GM12878 (cell line): ENCODE measurements around the gene AKAP13. TPM values are rescaled to one million over a fixed set of nuclear protein-coding genes. Genes with fewer than 3 reads are reported as not detected.
A peak's percentile ranks its signal among the peaks of the same experiment; 100 is the strongest.

Experiments
- ATAC-seq: fragments of 200-7000 bp; cut with Tn5 transposase; 3 replicates; pipeline ENCODE4 v1.9.1; 2020; ENCODE audit warnings: mild to moderate bottlenecking, moderate library complexity
- BruUV-seq: library from RNA; stranded (reverse); fragments of 400-500 nt; replicated peaks from 2 replicates; lab custom pipeline; 2021; lab: Mats Ljungman, UMichigan
- CTCF ChIA-PET: fragments of 300-600 bp; sonication (Branson Sonifier 250); formaldehyde crosslinking; extraction: SDS; loops from one replicate; lab custom pipeline; 2021; ENCODE audit warnings: inconsistent platforms; lab: Yijun Ruan, JAX
- POLR2A ChIA-PET: fragments of 350-600 bp; formaldehyde crosslinking; extraction: SDS; loops from one replicate; lab custom pipeline; 2021; ENCODE audit warnings: inconsistent platforms; lab: Charles Lee
- RAD21 ChIA-PET: fragments of 300-600 bp; sonication (Branson Sonifier 250); formaldehyde crosslinking; loops from one replicate; lab custom pipeline; 2023; ENCODE audit warnings: antibody characterized with exemption; ENCODE audit not compliant: unreplicated experiment; lab: Charles Lee
- SMC1A ChIA-PET: fragments of 300-600 bp; sonication (Branson Sonifier 250); formaldehyde crosslinking; loops from one replicate; lab custom pipeline; 2023; ENCODE audit not compliant: unreplicated experiment, uncharacterized antibody; lab: Charles Lee
- DNase-seq: peaks from one replicate; pipeline ENCODE4 v3.0.0-alpha.2; 2011; ENCODE audit warnings: low read depth, low spot score
- FAIRE-seq: peaks from 3 replicates; lab custom pipeline; 2011; peaks lifted over from hg19 to GRCh38; lab: Jason Lieb, UNC
- H2AFZ ChIP-seq: 2 replicates; pipeline ENCODE4 v1.6.0; 2011; ENCODE audit warnings: low read depth, low read length, control low read depth; ENCODE audit not compliant: control insufficient read depth
- H3K27ac ChIP-seq: 2 replicates; pipeline ENCODE4 v1.5.1; 2011; ENCODE audit warnings: control low read depth; ENCODE audit not compliant: control insufficient read depth, insufficient read depth
- H3K27me3 ChIP-seq, 2 experiments: replicated peaks in 1 of 2; 2 replicates each; pipeline versions ENCODE4 v1.6.0 to v1.6.1; 2011; ENCODE audit warnings: low read length in 1 of 2; ENCODE audit not compliant: control insufficient read depth in 2 of 2, insufficient read depth in 2 of 2
- H3K36me3 ChIP-seq, 2 experiments: 2 replicates each; pipeline ENCODE4 v1.5.1; 2011; ENCODE audit warnings: low read length in 1 of 2; ENCODE audit not compliant: control insufficient read depth in 2 of 2, insufficient read depth in 2 of 2
- H3K4me1 ChIP-seq: 2 replicates; pipeline ENCODE4 v1.6.1; 2011; ENCODE audit warnings: mild to moderate bottlenecking, low read length, moderate library complexity, mixed read lengths; ENCODE audit not compliant: control insufficient read depth, insufficient read depth
- H3K4me2 ChIP-seq: 2 replicates; pipeline ENCODE4 v1.6.0; 2011; ENCODE audit warnings: control low read depth; ENCODE audit not compliant: control insufficient read depth, insufficient read depth
- H3K4me3 ChIP-seq: fragments of 200-600 bp; sonication (generic); 2 replicates; pipeline ENCODE4 v1.5.1; 2016
- H3K79me2 ChIP-seq: 2 replicates; pipeline ENCODE4 v1.6.0; 2011; ENCODE audit warnings: low read length; ENCODE audit not compliant: control insufficient read depth, insufficient read depth
- H3K9ac ChIP-seq: 2 replicates; pipeline ENCODE4 v1.8.0; 2011; ENCODE audit warnings: low read length, control low read depth, mixed read lengths; ENCODE audit not compliant: control insufficient read depth, insufficient read depth
- H3K9me3 ChIP-seq: replicated peaks from 3 replicates; pipeline ENCODE4 v1.5.1; 2011; ENCODE audit warnings: mild to moderate bottlenecking, low read length; ENCODE audit not compliant: control insufficient read depth, insufficient read depth
- H4K20me1 ChIP-seq: 2 replicates; pipeline ENCODE4 v1.6.0; 2011; ENCODE audit not compliant: control insufficient read depth, insufficient read depth
- DPF2 ChIP-seq: fragments of 450-650 bp; IDR thresholded peaks from 2 replicates; pipeline ENCODE4 v1.6.1; 2017; ENCODE audit warnings: mild to moderate bottlenecking
- E2F8 ChIP-seq: fragments of 450-650 bp; IDR thresholded peaks from 2 replicates; pipeline ENCODE4 v1.6.1; 2018; ENCODE audit warnings: mild to moderate bottlenecking, low read depth, moderate library complexity; ENCODE audit not compliant: partially characterized antibody
- EZH2 ChIP-seq: IDR thresholded peaks from 2 replicates; pipeline ENCODE4 v1.6.1; 2012; ENCODE audit warnings: low read depth, mild to moderate bottlenecking, control low read depth, inconsistent platforms, low read length, borderline replicate concordance; ENCODE audit not compliant: control insufficient read depth
- IKZF1 ChIP-seq: fragments of 450-650 bp; conservative IDR thresholded peaks from 2 replicates; pipeline ENCODE4 v1.6.1; 2017; ENCODE audit warnings: antibody characterized with exemption, mild to moderate bottlenecking
- NFIC ChIP-seq: IDR thresholded peaks from 2 replicates; pipeline ENCODE4 v1.6.1; 2012; ENCODE audit warnings: low read depth, mild to moderate bottlenecking, inconsistent platforms, low read length, moderate library complexity
- PML ChIP-seq: IDR thresholded peaks from 2 replicates; pipeline ENCODE4 v1.6.1; 2012; ENCODE audit warnings: low read length, inconsistent platforms
- SPI1 ChIP-seq: IDR thresholded peaks from 2 replicates; pipeline ENCODE4 v1.6.1; 2011; ENCODE audit warnings: low read depth, mild to moderate bottlenecking, low read length, moderate library complexity, borderline replicate concordance; ENCODE audit not compliant: insufficient read depth
- WGBS: methylation state at CpG from one replicate; pipeline ENCODE4 v1.1.6; 2016; ENCODE audit warnings: low lambda C conversion rate; ENCODE audit not compliant: insufficient replicate concordance, insufficient coverage; ENCODE audit errors: missing lambda C conversion rate; 5-methylcytosine and 5-hydroxymethylcytosine counted together
- in situ Hi-C: fragments of 300-500 bp; cut with MboI; formaldehyde crosslinking; loops from 9 replicates; pipeline ENCODE4 v1.14.3; 2018; ENCODE audit warnings: mixed read lengths
- intact Hi-C: fragments of 100-400 bp; cut with micrococcal nuclease; formaldehyde crosslinking; loops from one replicate; pipeline ENCODE4 v1.14.2; 2022; ENCODE audit not compliant: unreplicated experiment
- polyA plus RNA-seq, 11 experiments: library from polyadenylated mRNA; depleted of rRNA in 4 of 11; unstranded in 6 of 11; stranded (reverse) in 5 of 11; fragments of >200 nt; fragmentation: Nextera tagmentation in 4 of 11; fragmentation: Illumina TruSeq in 1 of 11; extraction: Ambion mirVana in 4 of 11; extraction: Trizol in 1 of 11; gene quantifications; 1 replicate in 1 of 11; 2 replicates in 10 of 11; pipeline versions ENCODE4 v1.2.1 to v1.2.3, GENCODE V29; 2011 to 2016; ENCODE audit warnings: inconsistent platforms in 2 of 11, missing spikeins in 2 of 11, low read depth in 1 of 11
- total RNA-seq, 4 experiments: library from RNA; depleted of rRNA in 3 of 4; stranded (reverse); fragments of >200 nt in 3 of 4; fragmentation: Illumina TruSeq in 1 of 4; extraction: Trizol in 1 of 4; gene quantifications; 2 replicates each; pipeline versions ENCODE4 v1.2.1 to v1.2.3, GENCODE V29; 2013 to 2021

Gene AKAP13
- total and polyA plus RNA-seq, 10 of the 15 experiments (the other 5 are each of a cell fraction or from before 2014, with no cell fraction given) = 14.4 to 74.9 (median 55.1) TPM

DNA sequence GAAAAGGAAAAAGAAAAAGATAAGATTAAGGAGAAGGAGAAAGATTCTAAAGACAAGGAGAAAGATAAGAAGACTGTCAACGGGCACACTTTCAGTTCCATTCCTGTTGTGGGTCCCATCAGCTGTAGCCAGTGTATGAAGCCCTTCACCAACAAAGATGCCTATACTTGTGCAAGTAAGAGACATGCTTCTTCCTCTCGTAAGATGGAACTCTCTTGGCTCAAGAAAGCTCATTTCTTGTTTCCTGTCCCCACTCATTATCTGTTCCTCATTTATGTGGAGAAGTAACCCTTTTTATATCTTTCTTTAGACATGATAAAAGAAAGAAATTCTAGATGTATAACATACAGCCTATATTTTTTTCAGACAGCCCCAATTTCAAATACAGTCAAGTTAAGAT lies 312.9 kb downstream of the AKAP13 start:
- in situ Hi-C loops = no loop called here
- H3K4me3 ChIP-seq = peak overlapping the region; percentile 11; the same call in 1 of the 2 replicates

More for the DNA sequence above, 312.9 kb downstream of the AKAP13 start:
- DNase-seq = no peak
- ChIA-PET POLR2A (interaction anchor here (0.9 to 7.6 kb wide), 4 partner anchors 10 to 27 kb away, joined by 4 to 217 read pairs (median 46); no protein-coding TSS in a partner anchor), SMC1A (interaction anchor here (0.6 to 9.5 kb wide), 19 partner anchors 10 to 281 kb away, joined by 3 to 311 read pairs (median 5); no protein-coding TSS in a partner anchor), RAD21 (interaction anchor here (0.6 to 8.0 kb wide), 11 partner anchors 9 to 375 kb away, joined by 3 to 173 read pairs (median 5); no protein-coding TSS in a partner anchor), CTCF (interaction anchor here (0.7 to 9.1 kb wide), 9 partner anchors 11 to 397 kb away, joined by 3 to 93 read pairs (median 3); no protein-coding TSS in a partner anchor)
- no peak overlapping the region for H2AFZ ChIP-seq
- H3K9me3 ChIP-seq = no peaks in the 10 kb centered on the region
- FAIRE-seq = no peak
- peaks cover 0 to 12% of the 10 kb centered on the region in 2 experiments; a peak in 2 of 4 replicates for H3K36me3 ChIP-seq
- no peaks in the 10 kb centered on the region for H3K27me3 ChIP-seq
- peak overlapping the region; percentile 89 for H3K4me2 ChIP-seq
- H3K4me1 ChIP-seq = peaks cover 50% of the 10 kb centered on the region
- peak overlapping the region; percentile 92 for H3K9ac ChIP-seq
- peaks cover 64% of the 10 kb centered on the region for H3K79me2 ChIP-seq
- H4K20me1 ChIP-seq = no peaks in the 10 kb centered on the region
- intact Hi-C loops = loop anchor here (1.0 to 10.0 kb wide), 5 partner anchors 9 to 308 kb away; partner anchors contain the start of gene AKAP13
- WGBS = 0% methylated on average over 2 of the region's 2 CpGs
- peak; percentile 10 for ATAC-seq
- TF ChIP-seq NFIC (0 out of 2 replicates have a peak, but pooled peaks have one; percentile 31), E2F8 (no peak), DPF2 (0 out of 2 replicates have a peak, but pooled peaks have one; percentile 6), PML (0 out of 2 replicates have a peak, but pooled peaks have one; percentile 19), SPI1 (peak; percentile 75), IKZF1 (0 out of 2 replicates have a peak, but pooled peaks have one; percentile 13), EZH2 (no peak)
- peak overlapping the region; percentile 97 for H3K27ac ChIP-seq
- TSS peak; percentile 51 for BruUV-seq
